Smooth muscle cell (in vitro differentiated cells): ENCODE measurements around the gene TMUB2. TPM values are rescaled to one million over a fixed set of nuclear protein-coding genes. Genes with fewer than 3 reads are reported as not detected.
A peak's percentile ranks its signal among the peaks of the same experiment; 100 is the strongest.

ENCODE experiments used
- DNase-seq: peaks from one replicate; lab custom pipeline; 2025; ENCODE audit not compliant: unreplicated experiment; lab: John Stamatoyannopoulos, UW
- H2AFZ ChIP-seq: fragments of 200-600 bp; sonication (generic); 2 replicates; pipeline ENCODE4 v1.6.0; 2016; ENCODE audit warnings: antibody characterized with exemption, low read depth, mild to moderate bottlenecking
- H3F3A ChIP-seq: fragments of 200-600 bp; sonication (generic); 2 replicates; pipeline ENCODE4 v1.6.0; 2017; ENCODE audit warnings: antibody characterized with exemption, low read depth
- H3K27ac ChIP-seq: fragments of 200-600 bp; sonication (generic); 2 replicates; pipeline ENCODE4 v1.5.1; 2016; ENCODE audit warnings: low read depth, mild to moderate bottlenecking
- H3K27me3 ChIP-seq: fragments of 200-600 bp; sonication (generic); 2 replicates; pipeline ENCODE4 v1.6.1; 2016; ENCODE audit warnings: low read depth, mild to moderate bottlenecking
- H3K36me3 ChIP-seq: fragments of 200-600 bp; sonication (generic); 2 replicates; pipeline ENCODE4 v1.5.1; 2016; ENCODE audit warnings: low read depth
- H3K4me1 ChIP-seq: fragments of 200-600 bp; sonication (generic); 2 replicates; pipeline ENCODE4 v1.5.1; 2016; ENCODE audit warnings: low read depth
- H3K4me2 ChIP-seq: fragments of 200-600 bp; sonication (generic); 2 replicates; pipeline ENCODE4 v1.6.0; 2016; ENCODE audit warnings: mild to moderate bottlenecking
- H3K4me3 ChIP-seq: fragments of 200-600 bp; sonication (generic); 2 replicates; pipeline ENCODE4 v1.5.1; 2016; ENCODE audit warnings: mild to moderate bottlenecking
- H3K79me2 ChIP-seq: fragments of 200-600 bp; sonication (generic); 2 replicates; pipeline ENCODE4 v1.6.0; 2016; ENCODE audit warnings: low read depth, mild to moderate bottlenecking
- H3K9ac ChIP-seq: fragments of 200-600 bp; sonication (generic); 2 replicates; pipeline ENCODE4 v1.6.0; 2016; ENCODE audit warnings: low read depth
- H3K9me3 ChIP-seq: fragments of 200-600 bp; sonication (generic); replicated peaks from 2 replicates; pipeline ENCODE4 v1.5.1; 2016; ENCODE audit warnings: low read depth
- H4K20me1 ChIP-seq: fragments of 200-600 bp; sonication (generic); 2 replicates; pipeline ENCODE4 v1.6.0; 2016; ENCODE audit warnings: low read depth
- WGBS: methylation state at CpG from one replicate; pipeline ENCODE4 v1.1.7; 2016; ENCODE audit warnings: low lambda C conversion rate; 5-methylcytosine and 5-hydroxymethylcytosine counted together
- polyA plus RNA-seq: library from polyadenylated mRNA; unstranded; fragments of >200 nt; fragmentation: Nextera tagmentation; extraction: Ambion mirVana; gene quantifications from 2 replicates; pipeline ENCODE4 v1.2.1, GENCODE V29; 2016
- total RNA-seq: library from RNA; depleted of rRNA; stranded (reverse); fragments of >200 nt; gene quantifications from 2 replicates; pipeline ENCODE4 v1.2.3, GENCODE V29; 2014
- TF ChIP-seq, protein P1 (sequence below): fragments of 200-600 bp; sonication (generic); IDR thresholded peaks from 2 replicates; pipeline ENCODE4 v1.5.1; 2017; ENCODE audit warnings: borderline replicate concordance, mild to moderate bottlenecking, antibody characterized with exemption; ENCODE audit not compliant: insufficient read depth, poor library complexity, severe bottlenecking

The TMUB2 gene
- total and polyA plus RNA-seq, 2 experiments from 2014 or later = 26.4 to 39.2 TPM

GRCh38 chr17:44197980-44198720 lies 11.4 kb downstream of the TMUB2 start:
- Histone ChIP-seq H4K20me1 (no peaks in the 10 kb centered on the region), H3K4me3 (peak overlapping the region; percentile 99), H3K4me1 (peaks cover 10% of the 10 kb centered on the region), H2AFZ (no peak overlapping the region), H3K79me2 (peaks cover 35% of the 10 kb centered on the region), H3K27me3 (no peaks in the 10 kb centered on the region), H3K9ac (peak overlapping the region; percentile 98), H3K36me3 (no peaks in the 10 kb centered on the region), H3K9me3 (no peaks in the 10 kb centered on the region), H3F3A (peaks cover 4% of the 10 kb centered on the region), H3K27ac (peak overlapping the region; percentile 94), H3K4me2 (peak overlapping the region; percentile 90)
- WGBS = 80% methylated on average over 11 of the region's 11 CpGs
- TF ChIP-seq, protein P1, sequence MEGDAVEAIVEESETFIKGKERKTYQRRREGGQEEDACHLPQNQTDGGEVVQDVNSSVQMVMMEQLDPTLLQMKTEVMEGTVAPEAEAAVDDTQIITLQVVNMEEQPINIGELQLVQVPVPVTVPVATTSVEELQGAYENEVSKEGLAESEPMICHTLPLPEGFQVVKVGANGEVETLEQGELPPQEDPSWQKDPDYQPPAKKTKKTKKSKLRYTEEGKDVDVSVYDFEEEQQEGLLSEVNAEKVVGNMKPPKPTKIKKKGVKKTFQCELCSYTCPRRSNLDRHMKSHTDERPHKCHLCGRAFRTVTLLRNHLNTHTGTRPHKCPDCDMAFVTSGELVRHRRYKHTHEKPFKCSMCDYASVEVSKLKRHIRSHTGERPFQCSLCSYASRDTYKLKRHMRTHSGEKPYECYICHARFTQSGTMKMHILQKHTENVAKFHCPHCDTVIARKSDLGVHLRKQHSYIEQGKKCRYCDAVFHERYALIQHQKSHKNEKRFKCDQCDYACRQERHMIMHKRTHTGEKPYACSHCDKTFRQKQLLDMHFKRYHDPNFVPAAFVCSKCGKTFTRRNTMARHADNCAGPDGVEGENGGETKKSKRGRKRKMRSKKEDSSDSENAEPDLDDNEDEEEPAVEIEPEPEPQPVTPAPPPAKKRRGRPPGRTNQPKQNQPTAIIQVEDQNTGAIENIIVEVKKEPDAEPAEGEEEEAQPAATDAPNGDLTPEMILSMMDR = no peak
- DNase-seq = no peak

GRCh38 chr17:44198721-44199552 lies 12.2 kb downstream of the TMUB2 start:
- Histone ChIP-seq H3K4me3 (peak overlapping the region; percentile 99), H3K9me3 (no peaks in the 10 kb centered on the region), H2AFZ (no peak overlapping the region), H4K20me1 (no peaks in the 10 kb centered on the region), H3K4me2 (peak overlapping the region; percentile 90), H3K79me2 (peaks cover 35% of the 10 kb centered on the region), H3F3A (peaks cover 4% of the 10 kb centered on the region), H3K27ac (peak overlapping the region; percentile 94), H3K36me3 (no peaks in the 10 kb centered on the region), H3K27me3 (no peaks in the 10 kb centered on the region), H3K9ac (peak overlapping the region; percentile 98), H3K4me1 (peaks cover 10% of the 10 kb centered on the region)
- DNase-seq = peak; percentile 71
- TF ChIP-seq, protein P1 = no peak
- 3% methylated on average over 23 of the region's 68 CpGs for WGBS

- Histone ChIP-seq H3K4me2 (peak within 1 kb of the TSS; percentile 93), H3F3A (no peaks in the 10 kb centered on the region), H4K20me1 (no peaks in the 10 kb centered on the region), H3K9me3 (no peaks in the 10 kb centered on the region), H3K4me3 (peak within 1 kb of the TSS; percentile 99), H3K79me2 (peaks cover 35% of the 10 kb centered on the region), H3K27ac (peak within 1 kb of the TSS; percentile 94), H3K4me1 (peaks cover 10% of the 10 kb centered on the region), H3K9ac (peak within 1 kb of the TSS; percentile 98), H3K27me3 (no peaks in the 10 kb centered on the region), H3K36me3 (no peaks in the 10 kb centered on the region), H2AFZ (peak within 1 kb of the TSS; percentile 84)
- 0% methylated on average over 17 of the region's 126 CpGs for WGBS
- TF ChIP-seq, protein P1 = no peak
- peak; percentile 97 for DNase-seq
Measured at GRCh38 chr17:44199553-44200477, 13.0 kb downstream of the TMUB2 start, which contains the start of gene ATXN7L3. Gene ATXN7L3, minus strand, starts transcription at chr17:44199884. Its CDS starts 1,814 bp downstream, at chr17:44198070.
